IPS-15b (cell line): ENCODE data around the gene CHST15.

Source experiments
- H3K27me3 ChIP-seq: one replicate; pipeline ENCODE4 v1.6.1; 2013; ENCODE audit warnings: low read length; ENCODE audit not compliant: control insufficient read depth, insufficient read depth
- H3K36me3 ChIP-seq: one replicate; pipeline ENCODE4 v1.6.1; 2013; ENCODE audit warnings: low read length; ENCODE audit not compliant: control insufficient read depth, insufficient read depth
- H3K4me1 ChIP-seq: one replicate; pipeline ENCODE4 v1.6.1; 2013; ENCODE audit warnings: mild to moderate bottlenecking, low read length; ENCODE audit not compliant: control insufficient read depth, insufficient read depth
- H3K4me3 ChIP-seq: one replicate; pipeline ENCODE4 v1.5.1; 2013; ENCODE audit warnings: low read depth, low read length
- H3K9ac ChIP-seq: one replicate; pipeline ENCODE4 v1.6.1; 2013; ENCODE audit warnings: low read depth, mild to moderate bottlenecking, low read length
- H3K9me3 ChIP-seq: one replicate; pipeline ENCODE4 v1.6.1; 2013; ENCODE audit warnings: mild to moderate bottlenecking, low read length; ENCODE audit not compliant: control insufficient read depth, insufficient read depth

Gene CHST15

DNA sequence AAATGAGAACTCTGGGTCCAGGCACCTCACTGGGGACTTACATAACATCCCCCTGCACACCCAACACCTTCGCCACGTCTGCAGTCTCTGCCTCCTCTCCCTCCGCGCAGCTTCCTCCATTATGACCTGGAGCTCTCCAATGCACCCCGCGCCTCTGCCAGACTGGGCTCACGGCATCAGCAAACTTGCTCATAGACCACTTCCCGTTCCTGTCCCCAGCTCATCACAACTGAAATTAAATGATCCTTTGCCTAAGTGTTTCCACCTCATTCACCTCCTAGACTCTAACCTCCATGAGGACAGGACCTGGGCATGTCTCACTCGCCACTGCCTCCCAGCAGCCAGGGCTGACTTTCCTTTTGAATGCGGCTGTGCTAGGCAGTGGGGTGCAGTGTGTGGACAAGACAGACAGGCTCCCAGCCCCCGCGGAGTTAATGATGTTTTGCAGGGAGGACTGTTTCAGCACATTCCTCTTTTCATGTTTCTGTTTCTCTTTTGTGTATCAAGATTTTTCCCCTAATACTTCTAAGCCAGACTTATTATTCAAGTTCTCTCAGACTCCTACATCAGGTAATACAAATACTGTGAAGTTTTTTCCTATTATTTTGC lies 18.8 kb downstream of the CHST15 start:
- H3K4me1 ChIP-seq = peaks cover 3% of the 10 kb centered on the region
- no peak overlapping the region for H3K9ac ChIP-seq
- no peak overlapping the region for H3K4me3 ChIP-seq
- H3K36me3 ChIP-seq = no peaks in the 10 kb centered on the region
- no peaks in the 10 kb centered on the region for H3K27me3 ChIP-seq
- H3K9me3 ChIP-seq = no peaks in the 10 kb centered on the region

DNA sequence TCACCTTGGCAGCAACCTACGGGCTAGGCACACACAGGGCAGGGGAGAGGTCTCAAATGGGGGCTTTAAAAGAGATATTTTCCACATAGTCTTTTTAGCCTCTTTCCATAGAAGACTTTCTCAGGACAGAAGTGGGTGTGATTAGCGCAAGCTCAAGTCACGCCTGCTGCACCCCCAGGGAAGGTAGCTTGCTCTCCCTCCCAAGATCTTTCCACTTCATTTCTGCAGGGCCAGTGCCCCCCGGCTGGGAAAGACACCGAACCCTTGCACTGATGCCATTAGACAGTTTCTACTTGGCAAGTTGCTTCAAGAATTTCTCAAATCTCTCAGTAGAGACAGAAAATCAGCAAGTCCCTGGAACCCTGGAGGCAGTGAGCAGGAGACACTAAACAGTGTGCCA lies 19.4 kb downstream of the CHST15 start:
- Histone ChIP-seq H3K36me3 (no peaks in the 10 kb centered on the region), H3K27me3 (no peaks in the 10 kb centered on the region), H3K4me1 (peaks cover 3% of the 10 kb centered on the region), H3K9ac (no peak overlapping the region), H3K4me3 (no peak overlapping the region), H3K9me3 (no peaks in the 10 kb centered on the region)

DNA sequence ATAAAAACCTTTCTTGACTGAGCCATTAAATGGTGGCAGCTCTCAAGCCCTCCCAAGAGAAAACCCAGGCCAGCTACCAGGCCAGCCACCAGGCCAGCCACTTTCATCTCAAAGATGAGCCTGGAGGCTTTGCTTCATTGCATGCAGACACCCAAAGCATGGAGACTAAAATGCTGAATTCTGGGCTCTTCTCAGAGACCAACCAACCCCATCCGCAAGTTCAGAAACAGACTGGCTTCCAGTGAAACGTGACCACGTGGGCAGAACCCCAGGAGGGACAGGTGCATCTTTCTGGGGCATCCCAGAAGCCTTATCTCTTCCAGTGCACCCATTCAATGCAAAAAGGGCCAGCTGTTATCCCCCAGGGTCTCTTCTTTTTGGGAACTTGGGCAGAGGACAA lies 20.9 kb downstream of the CHST15 start:
- Histone ChIP-seq H3K36me3 (no peaks in the 10 kb centered on the region), H3K27me3 (no peaks in the 10 kb centered on the region), H3K9ac (no peak overlapping the region), H3K4me1 (peaks cover 3% of the 10 kb centered on the region), H3K9me3 (no peaks in the 10 kb centered on the region), H3K4me3 (no peak overlapping the region)

GRCh38 chr10:124072106-124072505 lies 21.3 kb downstream of the CHST15 start:
- H3K4me3 ChIP-seq = no peak overlapping the region

GRCh38 chr10:124071141-124071540 lies 22.3 kb downstream of the CHST15 start:
- H3K36me3 ChIP-seq = no peaks in the 10 kb centered on the region
- H3K9me3 ChIP-seq = no peaks in the 10 kb centered on the region
- no peaks in the 10 kb centered on the region for H3K27me3 ChIP-seq
- H3K4me3 ChIP-seq = no peak overlapping the region
- H3K4me1 ChIP-seq = peaks cover 10% of the 10 kb centered on the region
- no peak overlapping the region for H3K9ac ChIP-seq

More at GRCh38 chr10:124072106-124072505, 21.3 kb downstream of the CHST15 start:
- no peaks in the 10 kb centered on the region for H3K27me3 ChIP-seq
- no peaks in the 10 kb centered on the region for H3K9me3 ChIP-seq
- no peaks in the 10 kb centered on the region for H3K36me3 ChIP-seq
- no peak overlapping the region for H3K9ac ChIP-seq
- H3K4me1 ChIP-seq = peaks cover 4% of the 10 kb centered on the region

- Histone ChIP-seq H3K9ac (no peak overlapping the region), H3K36me3 (no peaks in the 10 kb centered on the region), H3K9me3 (no peaks in the 10 kb centered on the region), H3K27me3 (no peaks in the 10 kb centered on the region), H3K4me1 (peaks cover 11% of the 10 kb centered on the region), H3K4me3 (no peak overlapping the region)
Observed at GRCh38 chr10:124070666-124071065, 22.7 kb downstream of the CHST15 start.

DNA sequence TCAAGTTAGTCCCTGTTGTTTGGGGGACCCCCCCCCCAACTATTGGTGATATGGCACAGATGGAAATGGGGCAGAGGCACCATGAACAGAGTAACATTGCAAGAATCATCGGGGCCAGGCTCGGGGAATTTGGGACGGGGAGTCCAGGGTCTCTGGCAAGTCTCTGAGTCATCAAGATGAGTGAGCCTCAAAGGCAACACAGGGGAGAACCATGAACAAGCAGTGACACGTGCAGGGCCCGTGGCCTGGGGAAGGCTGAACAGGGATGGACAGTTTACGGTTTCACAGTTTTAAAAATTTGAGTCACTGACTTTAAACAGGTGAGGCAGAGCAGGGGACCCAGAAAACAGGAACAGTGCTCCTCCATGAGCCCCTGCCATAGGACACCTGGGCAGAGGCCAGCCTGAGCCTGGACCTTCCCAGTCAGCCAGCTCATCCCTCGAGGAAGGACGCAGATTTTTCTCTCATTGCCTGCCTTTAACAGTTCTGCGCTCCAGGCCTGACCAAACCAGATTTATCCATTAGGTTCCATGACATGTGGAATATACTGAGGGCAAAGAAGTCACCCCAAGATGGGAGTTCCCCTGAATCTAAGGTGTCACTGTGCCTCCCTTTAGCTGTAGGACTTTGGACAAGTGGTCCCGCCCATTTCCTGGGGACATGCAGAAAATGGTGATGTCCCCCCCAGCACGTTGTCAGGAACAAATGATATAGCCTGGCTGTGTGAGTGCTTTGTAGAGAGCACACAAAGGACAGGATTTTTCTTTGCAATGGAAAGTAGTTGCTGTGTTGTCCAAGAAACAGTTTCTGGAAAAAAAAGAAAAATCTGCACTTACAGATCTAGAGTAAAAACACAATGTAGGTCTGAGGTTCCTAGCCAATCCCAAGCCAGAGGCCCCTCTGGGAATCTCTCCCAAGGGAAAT lies 23.8 kb downstream of the CHST15 start:
- Histone ChIP-seq H3K9ac (no peak overlapping the region), H3K9me3 (no peaks in the 10 kb centered on the region), H3K36me3 (no peaks in the 10 kb centered on the region), H3K4me3 (no peak overlapping the region), H3K4me1 (peaks cover 15% of the 10 kb centered on the region), H3K27me3 (no peaks in the 10 kb centered on the region)

DNA sequence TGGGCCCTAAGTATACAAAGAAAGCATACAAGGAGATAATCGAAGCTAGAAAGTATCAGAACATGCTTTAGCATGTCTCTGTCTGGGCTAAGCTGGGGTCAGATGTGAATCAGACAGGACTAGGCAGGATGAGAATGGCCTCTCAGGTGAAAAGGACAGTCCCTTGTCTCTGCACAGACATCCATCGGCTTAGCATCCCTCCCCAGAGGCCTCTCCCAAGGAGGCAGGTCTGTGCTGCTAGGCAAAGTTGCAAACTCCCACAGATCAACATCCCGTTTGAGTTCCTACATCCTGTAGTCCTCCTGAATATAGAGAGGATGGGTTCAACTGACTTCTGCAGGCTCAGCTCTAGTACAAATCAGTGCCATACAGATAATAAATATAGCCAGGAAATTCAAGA lies 24.5 kb downstream of the CHST15 start:
- Histone ChIP-seq H3K27me3 (no peaks in the 10 kb centered on the region), H3K4me3 (no peak overlapping the region)

DNA sequence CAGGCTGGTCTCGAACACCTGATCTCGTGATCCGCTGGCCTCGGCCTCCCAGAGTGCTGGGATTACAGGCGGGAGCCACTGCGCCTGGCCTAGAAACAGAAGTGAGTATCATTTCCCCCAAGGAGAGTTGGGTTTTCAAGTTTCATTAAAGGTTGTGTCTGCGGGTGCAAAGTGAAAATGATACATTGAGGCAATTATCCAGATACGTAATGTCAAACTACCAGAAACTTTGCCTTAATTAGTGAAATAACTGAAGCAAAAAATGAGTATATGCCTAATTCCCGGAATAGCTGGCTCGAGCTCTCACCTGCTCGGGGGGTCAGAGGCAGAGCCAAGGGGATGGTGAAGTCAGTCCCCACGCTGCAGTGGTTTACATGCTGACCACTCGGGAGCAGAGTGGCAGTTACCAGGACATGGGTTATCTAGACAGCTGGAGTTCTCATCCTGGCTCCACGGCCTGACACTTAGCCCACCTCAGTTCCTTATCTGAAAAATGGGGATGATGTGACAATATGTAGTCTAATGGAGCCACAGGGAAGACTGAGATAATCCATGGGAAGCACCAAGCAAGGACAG lies 25.5 kb downstream of the CHST15 start:
- H3K36me3 ChIP-seq = no peaks in the 10 kb centered on the region
- H3K4me1 ChIP-seq = peaks cover 15% of the 10 kb centered on the region
- no peaks in the 10 kb centered on the region for H3K9me3 ChIP-seq
- no peaks in the 10 kb centered on the region for H3K27me3 ChIP-seq
- H3K9ac ChIP-seq = no peak overlapping the region
- H3K4me3 ChIP-seq = no peak overlapping the region

More for the DNA sequence above, 24.5 kb downstream of the CHST15 start:
- Histone ChIP-seq H3K4me1 (peaks cover 15% of the 10 kb centered on the region), H3K9ac (no peak overlapping the region), H3K36me3 (no peaks in the 10 kb centered on the region), H3K9me3 (no peaks in the 10 kb centered on the region)

GRCh38 chr10:124066781-124067714 lies 26.4 kb downstream of the CHST15 start:
- H3K9ac ChIP-seq = no peak overlapping the region

GRCh38 chr10:124066126-124066700 lies 27.2 kb downstream of the CHST15 start:
- Histone ChIP-seq H3K36me3 (no peaks in the 10 kb centered on the region), H3K9ac (no peak overlapping the region), H3K4me1 (peaks cover 15% of the 10 kb centered on the region), H3K4me3 (no peak overlapping the region), H3K27me3 (no peaks in the 10 kb centered on the region), H3K9me3 (no peaks in the 10 kb centered on the region)

More at GRCh38 chr10:124066781-124067714, 26.4 kb downstream of the CHST15 start:
- H3K4me1 ChIP-seq = peaks cover 15% of the 10 kb centered on the region
- no peak overlapping the region for H3K4me3 ChIP-seq
- no peaks in the 10 kb centered on the region for H3K27me3 ChIP-seq
- no peaks in the 10 kb centered on the region for H3K9me3 ChIP-seq
- H3K36me3 ChIP-seq = no peaks in the 10 kb centered on the region
